ENCODE results near the gene TMEM106B. TPM values are rescaled to one million over a fixed set of nuclear protein-coding genes. Genes with fewer than 3 reads are reported as not detected.

TMEM106B gene
- total and polyA plus RNA-seq, 2 of the 4 experiments (the other 2 are of a cell fraction) = 24.7 to 59.5 TPM

DNA sequence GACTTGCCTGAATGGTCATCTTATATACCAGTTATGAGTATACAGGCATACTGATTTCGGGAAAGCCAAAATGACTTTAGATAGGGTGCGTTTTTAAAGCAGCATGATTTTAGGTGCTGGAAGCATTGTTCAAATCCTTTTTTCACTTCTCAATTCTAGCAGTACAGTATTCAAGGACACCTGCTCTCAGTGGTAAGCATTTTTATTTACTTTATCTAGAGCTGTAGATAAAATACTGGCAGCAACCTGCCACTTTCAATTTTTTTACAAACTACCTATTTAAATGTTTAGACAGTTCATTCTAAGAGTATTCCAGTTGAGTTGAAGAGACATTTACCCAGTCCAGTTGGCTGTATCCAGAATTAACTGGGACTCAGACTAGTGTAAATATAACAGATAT is 33.6 kb downstream of the TMEM106B start:
- H3K4me2 ChIP-seq (ENCODE audit: low read depth, low read length) = no peak overlapping the region
- no peak overlapping the region for H3K56ac ChIP-seq (ENCODE audit: extremely low read depth, insufficient read depth, low read length)
- ChIA-PET POLR2A (ENCODE audit: unreplicated experiment) (no interaction called here), CTCF (interaction anchor here (0.6 kb wide), 1 partner anchor 315 kb away, joined by 3 read pairs; no protein-coding TSS in a partner anchor)
- H3K9ac ChIP-seq (ENCODE audit: low read depth, low read length) = no peak overlapping the region
- H2AK9ac ChIP-seq (replicated peaks; ENCODE audit: low read depth, low read length, poor library complexity) = no peak overlapping the region
- in situ Hi-C loops (cut with MboI; ENCODE audit: low sequenced_read_pairs) = no loop called here
- WGBS, 2 experiments (ENCODE audit: extremely low coverage in 2 of 2, insufficient read length in 1 of 2) = no CpG with 5 or more reads among the region's 2 CpGs
- TF ChIP-seq, protein P1, sequence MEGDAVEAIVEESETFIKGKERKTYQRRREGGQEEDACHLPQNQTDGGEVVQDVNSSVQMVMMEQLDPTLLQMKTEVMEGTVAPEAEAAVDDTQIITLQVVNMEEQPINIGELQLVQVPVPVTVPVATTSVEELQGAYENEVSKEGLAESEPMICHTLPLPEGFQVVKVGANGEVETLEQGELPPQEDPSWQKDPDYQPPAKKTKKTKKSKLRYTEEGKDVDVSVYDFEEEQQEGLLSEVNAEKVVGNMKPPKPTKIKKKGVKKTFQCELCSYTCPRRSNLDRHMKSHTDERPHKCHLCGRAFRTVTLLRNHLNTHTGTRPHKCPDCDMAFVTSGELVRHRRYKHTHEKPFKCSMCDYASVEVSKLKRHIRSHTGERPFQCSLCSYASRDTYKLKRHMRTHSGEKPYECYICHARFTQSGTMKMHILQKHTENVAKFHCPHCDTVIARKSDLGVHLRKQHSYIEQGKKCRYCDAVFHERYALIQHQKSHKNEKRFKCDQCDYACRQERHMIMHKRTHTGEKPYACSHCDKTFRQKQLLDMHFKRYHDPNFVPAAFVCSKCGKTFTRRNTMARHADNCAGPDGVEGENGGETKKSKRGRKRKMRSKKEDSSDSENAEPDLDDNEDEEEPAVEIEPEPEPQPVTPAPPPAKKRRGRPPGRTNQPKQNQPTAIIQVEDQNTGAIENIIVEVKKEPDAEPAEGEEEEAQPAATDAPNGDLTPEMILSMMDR (conservative IDR thresholded peaks at IDR 0.05; ENCODE audit: low read depth, low read length) = no peak
- TF ChIP-seq POLR2A (IDR thresholded peaks at IDR 0.05; ENCODE audit: low read depth, low read length) = no peak
- TF ChIP-seq ELK1 (IDR thresholded peaks at IDR 0.05; ENCODE audit: borderline replicate concordance, low read depth, low read length) = no peak
- no peak for TF ChIP-seq BHLHE40 (IDR thresholded peaks at IDR 0.05; ENCODE audit: low read depth, low read length)
- no peak for TF ChIP-seq MAFK (IDR thresholded peaks at IDR 0.05; ENCODE audit: low read depth, low read length)
- no peak for TF ChIP-seq RFX5 (IDR thresholded peaks at IDR 0.05; ENCODE audit: low read depth, low read length)
- no peak for TF ChIP-seq MAZ (IDR thresholded peaks at IDR 0.05; ENCODE audit: borderline replicate concordance, low read depth, low read length)
- no peak for TF ChIP-seq CEBPB (IDR thresholded peaks at IDR 0.05; ENCODE audit: low read depth, low read length)
- TF ChIP-seq USF2 (IDR thresholded peaks at IDR 0.05; ENCODE audit: low read depth, low read length) = no peak
- no peak for TF ChIP-seq MXI1 (IDR thresholded peaks at IDR 0.05; ENCODE audit: borderline replicate concordance, low read depth, low read length)
- no peak for TF ChIP-seq FOS (IDR thresholded peaks at IDR 0.05; ENCODE audit: low read depth, low read length)
- TF ChIP-seq RAD21 (IDR thresholded peaks at IDR 0.05; ENCODE audit: low read length) = no peak
- TF ChIP-seq RCOR1 (IDR thresholded peaks at IDR 0.05; ENCODE audit: insufficient replicate concordance, low read length) = no peak
- TF ChIP-seq SMC3 (IDR thresholded peaks at IDR 0.05; ENCODE audit: low read depth, low read length) = no peak
- TF ChIP-seq CHD1 (IDR thresholded peaks at IDR 0.05; ENCODE audit: low read depth, low read length) = no peak
- TF ChIP-seq NFE2L2 (IDR thresholded peaks at IDR 0.05; ENCODE audit: low read depth, low read length) = no peak
- H3K36me3 ChIP-seq (ENCODE audit: control insufficient read depth, insufficient read depth, low read length) = no peaks in the 10 kb centered on the region
- H2BK20ac ChIP-seq (ENCODE audit: low read depth, low read length) = no peak overlapping the region
- H4K20me1 ChIP-seq (ENCODE audit: insufficient read depth, low read length) = no peaks in the 10 kb centered on the region
- intact Hi-C loops (cut with micrococcal nuclease) = loop anchor here (5.0 kb wide), 1 partner anchor 177 kb away; no protein-coding TSS in a partner anchor
- DNase-seq (no peak), ATAC-seq (ENCODE audit: low read depth) (no peak)
- H4K5ac ChIP-seq (ENCODE audit: low read depth, low read length) = no peak overlapping the region
- no peak overlapping the region for H4K91ac ChIP-seq (ENCODE audit: insufficient read depth, low read depth, low read length)
- no peak overlapping the region for H2BK120ac ChIP-seq (ENCODE audit: low read depth, low read length)
- no peak overlapping the region for H3K23ac ChIP-seq (ENCODE audit: low read depth, low read length)
- no peaks in the 10 kb centered on the region for H3K9me1 ChIP-seq (ENCODE audit: insufficient read depth, low read length)
- H3K4me3 ChIP-seq (ENCODE audit: insufficient read depth, low read depth, low read length) = no peak overlapping the region
- no peaks in the 10 kb centered on the region for H3K27me3 ChIP-seq (ENCODE audit: control insufficient read depth, insufficient read depth, low read length)
- H3K4me1 ChIP-seq (ENCODE audit: control insufficient read depth, insufficient read depth, low read length) = no peaks in the 10 kb centered on the region
- H3K18ac ChIP-seq (ENCODE audit: low read depth, low read length) = no peak overlapping the region
- H3K4ac ChIP-seq (ENCODE audit: low read depth, low read length) = no peak overlapping the region
- H2BK5ac ChIP-seq (ENCODE audit: low read depth, low read length, poor library complexity, severe bottlenecking) = no peak overlapping the region
- no peak overlapping the region for H3K14ac ChIP-seq (replicated peaks; ENCODE audit: low read depth, low read length)
- H3K27ac ChIP-seq (ENCODE audit: insufficient read depth, low read length) = no peak overlapping the region
- dilution Hi-C loops (cut with HindIII; ENCODE audit: low sequenced_read_pairs, unreplicated experiment) = no loop called here
- no TSS peak for BruUV-seq (replicated peaks)
- no peaks in the 10 kb centered on the region for H3K9me3 ChIP-seq (ENCODE audit: control insufficient read depth, insufficient read depth, low read length)
- no peaks in the 10 kb centered on the region for H3K79me1 ChIP-seq (ENCODE audit: low read depth in 1 of 2, low read length in 2 of 2)
- no peak overlapping the region for H2AFZ ChIP-seq (replicated peaks; ENCODE audit: low read length, poor library complexity)
- H2AK5ac ChIP-seq (ENCODE audit: low read depth, low read length) = no peak overlapping the region
- no peak overlapping the region for H2BK15ac ChIP-seq (ENCODE audit: low read depth, low read length)
- H4K8ac ChIP-seq (ENCODE audit: low read depth in 2 of 2, low read length in 2 of 2) = no peak overlapping the region

Measured in IMR-90 (cell line).